Brain microvascular endothelial cell (primary cell): Measurements from ENCODE around the gene DMRTB1.
A peak's percentile ranks its signal among the peaks of the same experiment; 100 is the strongest.

ENCODE experiments used
- DNase-seq: peaks from one replicate; pipeline ENCODE4 v3.0.0-alpha.2; 2020
- H3K27ac ChIP-seq: fragments of 250-450 bp; sonication (Bioruptor Pico); 2 replicates; pipeline ENCODE4 v1.5.1; 2020; ENCODE audit warnings: mild to moderate bottlenecking, moderate library complexity
- H3K27me3 ChIP-seq: fragments of 250-450 bp; sonication (Bioruptor Pico); replicated peaks from 2 replicates; pipeline ENCODE4 v1.5.1; 2020; ENCODE audit warnings: mild to moderate bottlenecking
- H3K36me3 ChIP-seq: fragments of 250-450 bp; sonication (Bioruptor Pico); replicated peaks from 2 replicates; pipeline ENCODE4 v1.5.1; 2020; ENCODE audit warnings: mild to moderate bottlenecking
- H3K4me3 ChIP-seq: 2 replicates; pipeline ENCODE4 v1.5.1; 2011; ENCODE audit warnings: low read depth, mild to moderate bottlenecking, control low read depth, low read length, moderate library complexity
- CTCF ChIP-seq: IDR thresholded peaks from 2 replicates; pipeline ENCODE4 v1.5.1; 2011; ENCODE audit warnings: low read depth, mild to moderate bottlenecking, moderate library complexity, low read length, control low read depth, inconsistent platforms; ENCODE audit errors: missing control alignments
- in situ Hi-C: cut with HindIII; loops from 2 replicates; pipeline ENCODE4 v1.10.0; 2017; ENCODE audit warnings: low sequenced_read_pairs, low pct_ligation_motif_present

Gene DMRTB1

DNA sequence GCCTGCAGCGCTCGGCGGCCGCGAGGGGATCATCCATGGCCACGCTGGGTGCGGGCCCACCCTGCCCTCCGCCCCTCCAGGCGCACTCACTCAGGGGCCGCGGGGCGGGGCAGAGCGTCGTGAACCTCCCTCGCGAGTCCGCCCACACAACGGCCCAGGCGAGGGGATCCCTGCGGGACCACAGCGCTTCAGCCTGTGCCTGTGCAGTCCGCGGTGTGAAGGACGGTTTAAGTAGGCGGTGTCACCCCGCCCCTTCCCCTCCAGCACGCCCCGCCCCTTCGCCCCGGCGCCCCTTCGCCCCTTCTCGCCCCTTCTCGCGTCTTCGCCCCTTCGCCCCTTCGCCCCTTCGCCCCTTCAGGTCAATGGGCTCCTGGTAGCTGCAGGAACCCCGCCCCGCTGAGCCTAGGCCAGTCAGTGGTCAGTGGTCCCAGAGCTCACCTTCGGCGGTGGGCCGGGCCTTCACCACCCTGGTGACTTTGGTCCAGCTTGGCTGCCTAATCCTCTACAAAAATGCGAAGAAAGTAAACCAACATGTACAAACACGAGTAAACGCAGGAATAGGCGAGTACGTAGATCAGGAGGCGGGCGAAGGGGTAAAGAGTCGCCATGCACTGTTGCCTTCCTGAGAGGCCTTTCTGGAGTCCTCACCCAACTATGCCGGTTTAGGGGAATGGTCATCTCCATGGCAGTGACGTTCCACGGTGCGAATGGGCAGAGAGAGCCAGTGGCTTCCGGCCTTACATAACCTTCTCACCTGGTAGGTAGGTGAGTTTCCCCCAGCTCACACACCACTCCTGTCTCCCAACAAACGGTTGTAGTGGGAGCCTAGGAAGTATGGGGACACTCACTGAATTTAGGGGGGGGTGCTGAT lies 19.6 kb upstream of the DMRTB1 start:
- H3K27me3 ChIP-seq = peaks cover 3% of the 10 kb centered on the region
- no peaks in the 10 kb centered on the region for H3K36me3 ChIP-seq
- in situ Hi-C loops = no loop called here
- no peak for DNase-seq
- no peak for TF ChIP-seq CTCF
- H3K4me3 ChIP-seq = no peak overlapping the region
- no peak overlapping the region for H3K27ac ChIP-seq

GRCh38 chr1:53440633-53441032 lies 18.6 kb upstream of the DMRTB1 start:
- Histone ChIP-seq H3K27ac (no peak overlapping the region), H3K4me3 (no peak overlapping the region), H3K36me3 (no peaks in the 10 kb centered on the region), H3K27me3 (peaks cover 3% of the 10 kb centered on the region)
- in situ Hi-C loops = no loop called here
- DNase-seq = no peak
- TF ChIP-seq CTCF = no peak

DNA sequence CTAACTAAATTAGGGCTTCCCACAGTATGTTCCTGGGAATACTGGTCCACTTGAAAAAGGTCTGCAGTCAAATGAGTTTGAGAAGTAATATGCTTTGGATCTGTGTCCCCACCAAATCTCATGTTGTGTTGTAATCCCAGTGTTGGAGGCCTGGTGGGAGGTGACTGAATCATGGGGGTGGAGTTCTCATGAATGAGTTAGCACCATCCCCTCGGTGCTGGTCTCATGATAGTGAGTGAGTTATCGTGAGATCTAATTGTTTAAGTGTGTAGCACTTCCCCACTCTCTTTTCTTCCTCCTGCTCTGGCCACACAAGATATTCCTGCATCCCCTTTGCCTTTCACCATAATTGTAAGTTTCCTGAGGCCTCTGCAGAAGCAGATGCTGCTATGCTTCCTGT lies 16.9 kb upstream of the DMRTB1 start:
- Histone ChIP-seq H3K27ac (no peak overlapping the region), H3K27me3 (no peaks in the 10 kb centered on the region), H3K36me3 (no peaks in the 10 kb centered on the region), H3K4me3 (no peak overlapping the region)
- DNase-seq = peak; percentile 69
- in situ Hi-C loops = no loop called here
- TF ChIP-seq CTCF = no peak

GRCh38 chr1:53446051-53446450 lies 13.1 kb upstream of the DMRTB1 start:
- Histone ChIP-seq H3K4me3 (no peak overlapping the region), H3K36me3 (no peaks in the 10 kb centered on the region), H3K27me3 (no peaks in the 10 kb centered on the region), H3K27ac (no peak overlapping the region)
- DNase-seq = no peak
- in situ Hi-C loops = no loop called here
- TF ChIP-seq CTCF = no peak

DNA sequence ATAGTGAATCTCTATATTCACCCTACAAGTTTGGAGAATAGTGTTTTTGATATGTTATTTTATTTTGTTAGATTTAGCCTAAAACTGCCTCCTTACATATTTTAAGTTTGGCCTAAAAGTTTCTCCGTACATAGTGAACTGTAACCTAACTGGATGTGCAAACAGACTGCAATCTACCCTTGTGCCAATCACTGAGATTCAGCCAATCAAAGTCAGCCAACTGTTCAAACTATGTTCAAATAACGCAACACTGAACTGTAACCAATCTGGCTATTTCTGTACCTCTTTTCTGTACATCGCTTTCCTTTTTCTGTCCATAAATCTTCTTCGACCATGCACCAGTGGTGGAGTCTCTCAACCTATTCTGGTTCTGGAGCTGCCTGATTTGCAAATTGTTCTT lies 11.8 kb upstream of the DMRTB1 start:
- no peak for TF ChIP-seq CTCF
- DNase-seq = no peak
- Histone ChIP-seq H3K27me3 (no peaks in the 10 kb centered on the region), H3K36me3 (no peaks in the 10 kb centered on the region), H3K4me3 (no peak overlapping the region), H3K27ac (no peak overlapping the region)
- in situ Hi-C loops = no loop called here
